Dedifferentiated amniotic fluid mesenchymal stem cell (primary cell): ENCODE results near the gene ZNF619.

Experiments
- DNase-seq: peaks from one replicate; pipeline ENCODE4 v3.0.0-alpha.2; 2016; ENCODE audit errors: extremely low spot score

Gene ZNF619

DNA sequence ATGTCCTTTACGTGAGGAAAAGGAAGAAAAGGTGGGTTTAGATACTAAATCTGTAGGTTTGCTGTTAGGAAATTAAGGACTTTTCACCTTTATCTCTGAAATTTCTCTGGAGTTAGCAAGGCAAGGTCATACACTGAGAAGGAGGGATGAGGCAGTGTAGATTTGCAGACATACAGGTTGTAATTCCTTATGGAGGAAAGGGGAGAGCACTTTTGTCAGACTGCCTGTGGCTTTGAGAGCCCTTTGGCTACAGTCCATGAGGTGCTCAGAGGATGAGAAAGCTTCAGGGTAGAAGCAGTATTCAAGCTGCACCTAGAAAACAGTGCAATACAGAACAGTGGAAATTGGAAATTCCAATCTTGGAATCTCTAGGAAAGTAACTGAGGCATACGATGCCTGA is 11.5 kb upstream of the ZNF619 start:
- no peak for DNase-seq

DNA sequence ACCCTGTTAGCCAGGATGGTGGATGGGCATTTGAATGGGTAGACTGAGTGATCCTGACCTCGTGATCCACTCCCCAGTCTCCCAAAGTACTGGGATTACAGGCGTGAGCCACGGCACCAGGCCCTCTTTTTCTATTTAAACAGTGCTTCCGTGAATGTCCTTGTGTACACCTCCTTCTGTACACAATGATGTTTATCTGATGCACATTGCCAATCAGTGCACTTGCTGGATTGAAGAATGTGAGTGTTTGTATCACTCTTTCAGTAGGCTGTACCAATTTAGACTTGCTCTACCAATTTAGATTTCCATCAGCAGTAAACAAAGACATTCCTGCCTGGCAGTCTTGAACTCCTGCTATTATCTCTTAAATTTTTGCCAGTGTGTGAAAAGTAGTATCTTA is 8.9 kb upstream of the ZNF619 start:
- no peak for DNase-seq

DNA sequence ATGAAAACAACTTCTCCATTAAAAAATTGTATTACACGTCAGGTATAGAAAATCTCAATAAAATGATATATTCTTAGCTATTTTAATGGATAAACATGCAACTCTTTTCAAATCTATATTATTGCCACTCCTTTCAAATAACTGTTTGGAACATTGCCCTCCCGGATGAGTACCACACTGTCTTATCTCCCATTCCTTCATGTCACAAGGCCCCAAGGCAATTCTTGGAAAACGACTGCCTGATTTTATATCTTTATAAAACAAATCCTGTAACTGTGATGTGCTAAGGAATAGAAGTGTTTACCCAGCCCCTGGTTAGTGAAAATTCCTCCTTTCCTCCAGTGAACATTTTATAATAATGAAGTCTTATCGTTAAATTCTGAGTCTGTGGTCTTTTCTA is 6.2 kb upstream of the ZNF619 start:
- DNase-seq = no peak

DNA sequence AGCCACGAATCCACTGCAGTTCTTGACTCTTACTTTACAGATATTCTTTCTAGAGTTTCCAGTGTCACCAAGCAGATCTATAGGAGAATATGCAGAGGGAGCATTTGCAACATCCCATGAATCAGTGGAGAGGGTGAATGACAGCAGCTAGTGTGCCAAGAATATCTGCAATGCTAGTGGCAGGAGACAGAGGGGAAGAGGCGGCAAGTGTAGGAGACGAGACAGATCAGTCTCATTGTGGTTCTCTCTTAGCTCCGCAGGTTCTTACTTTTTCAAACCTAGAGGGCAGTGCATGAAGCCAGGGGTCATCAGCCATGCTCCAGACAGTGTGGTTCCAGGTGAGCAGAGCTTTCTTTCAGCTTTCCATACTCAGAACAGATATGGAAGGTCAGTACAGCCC is 744 bp downstream of the ZNF619 start:
- DNase-seq = no peak

DNA sequence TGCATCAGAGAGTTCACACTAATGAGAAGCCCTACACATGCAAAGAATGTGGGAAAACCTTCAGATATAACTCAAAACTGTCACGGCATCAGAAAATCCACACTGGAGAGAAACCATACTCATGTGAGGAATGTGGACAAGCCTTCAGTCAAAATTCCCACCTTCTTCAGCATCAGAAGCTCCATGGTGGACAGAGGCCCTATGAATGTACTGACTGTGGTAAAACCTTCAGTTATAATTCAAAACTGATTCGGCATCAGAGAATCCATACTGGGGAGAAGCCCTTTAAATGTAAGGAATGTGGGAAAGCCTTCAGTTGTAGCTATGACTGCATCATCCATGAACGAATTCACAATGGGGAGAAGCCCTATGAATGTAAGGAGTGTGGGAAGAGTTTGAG is 10.2 kb downstream of the ZNF619 start:
- DNase-seq = peak; percentile 14

DNA sequence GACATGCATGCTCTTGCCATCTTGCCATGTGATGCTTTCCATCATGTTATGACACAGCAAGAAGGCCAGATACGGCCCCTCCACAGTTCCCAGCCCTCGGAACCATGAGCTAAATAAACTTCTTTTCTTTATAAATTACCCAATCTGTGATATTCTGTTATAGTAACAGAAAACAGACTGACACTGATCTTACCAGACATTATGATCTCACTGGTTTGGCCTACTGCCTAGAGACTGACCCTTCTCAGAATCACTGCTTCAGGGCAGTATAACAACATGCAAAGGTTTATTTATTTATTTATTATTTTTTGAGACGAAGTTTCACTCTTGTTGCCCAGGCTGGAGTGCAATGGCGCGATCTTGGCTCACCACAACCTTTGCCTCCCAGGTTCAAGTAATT is 14.0 kb downstream of the ZNF619 start:
- DNase-seq = peak; percentile 14

DNA sequence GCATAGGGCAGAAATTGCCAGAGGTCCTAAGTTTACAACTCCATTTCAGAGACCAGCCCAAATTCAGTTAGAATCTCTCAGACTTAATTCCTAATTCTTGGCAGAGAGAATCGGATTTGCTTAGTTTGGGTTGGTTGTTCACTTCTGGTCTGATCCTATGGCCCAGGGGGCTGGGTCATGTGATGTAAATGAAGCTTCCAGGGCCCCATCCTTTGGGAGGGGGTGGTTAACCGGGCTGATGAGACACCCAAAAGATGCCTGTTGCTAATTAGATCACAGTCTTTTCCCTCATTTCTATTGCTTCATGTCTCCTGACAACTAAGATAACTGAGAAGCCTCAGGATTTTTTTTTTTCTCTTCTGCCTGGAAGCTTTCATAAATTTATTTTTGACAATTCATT is 17.8 kb downstream of the ZNF619 start:
- peak; percentile 7 for DNase-seq

DNA sequence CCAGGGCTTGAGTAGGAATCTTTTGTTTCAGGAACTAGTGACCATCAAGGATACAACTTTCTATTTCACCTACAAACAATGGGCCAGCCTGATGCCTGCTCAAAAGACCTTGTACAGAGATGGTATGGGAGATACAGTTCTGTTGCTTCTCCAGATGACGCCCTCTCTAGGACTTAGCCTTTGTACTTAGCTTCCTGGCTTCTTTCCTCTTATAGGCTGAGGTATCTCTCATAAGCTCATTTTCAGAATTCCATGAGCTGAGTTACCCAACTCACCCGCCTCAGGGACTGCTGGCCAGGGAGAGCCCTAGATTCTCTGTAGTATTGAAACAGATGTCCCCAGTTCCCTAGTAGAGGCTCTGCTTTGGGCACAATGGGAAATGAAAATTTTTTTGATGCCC is 20.4 kb downstream of the ZNF619 start:
- peak; percentile 10 for DNase-seq

DNA sequence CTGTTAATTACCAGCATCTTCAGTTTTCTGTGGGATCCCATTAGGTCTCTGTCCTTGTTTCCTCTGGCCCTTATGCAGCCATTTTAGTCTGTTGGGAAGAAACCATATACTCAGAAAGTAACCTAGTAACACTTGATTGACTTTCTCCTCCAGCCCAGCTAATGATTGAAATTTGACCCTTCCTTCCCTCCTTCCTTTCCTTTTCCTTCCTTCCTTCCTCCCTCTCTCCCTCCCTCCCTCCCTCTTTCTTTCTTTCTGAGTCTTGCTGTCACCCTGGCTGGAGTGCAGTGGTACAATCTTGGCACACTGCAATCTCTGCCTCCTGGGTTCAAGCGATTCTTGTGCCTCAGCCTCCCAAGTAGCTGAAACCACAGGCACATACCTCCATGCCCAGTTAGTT is 23.0 kb downstream of the ZNF619 start:
- DNase-seq = no peak

DNA sequence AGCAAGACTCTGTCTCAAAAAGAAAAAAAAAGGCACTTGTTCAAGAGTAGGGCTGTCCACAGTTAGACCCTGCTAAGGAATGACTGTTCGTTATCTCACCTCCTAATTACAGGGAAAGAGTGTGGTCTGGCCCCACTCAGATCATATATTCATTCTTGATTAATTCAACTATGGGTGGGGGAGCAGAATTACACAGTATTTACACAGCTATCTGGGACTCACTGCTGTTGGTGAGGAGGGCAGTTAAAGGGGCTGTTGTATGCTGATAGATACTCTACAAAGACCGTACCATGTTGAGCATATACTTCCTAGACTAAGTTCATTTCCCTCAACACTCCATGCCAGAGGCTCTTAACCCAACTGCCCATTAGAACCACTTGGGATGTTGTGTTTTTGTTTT is 25.1 kb downstream of the ZNF619 start:
- no peak for DNase-seq

DNA sequence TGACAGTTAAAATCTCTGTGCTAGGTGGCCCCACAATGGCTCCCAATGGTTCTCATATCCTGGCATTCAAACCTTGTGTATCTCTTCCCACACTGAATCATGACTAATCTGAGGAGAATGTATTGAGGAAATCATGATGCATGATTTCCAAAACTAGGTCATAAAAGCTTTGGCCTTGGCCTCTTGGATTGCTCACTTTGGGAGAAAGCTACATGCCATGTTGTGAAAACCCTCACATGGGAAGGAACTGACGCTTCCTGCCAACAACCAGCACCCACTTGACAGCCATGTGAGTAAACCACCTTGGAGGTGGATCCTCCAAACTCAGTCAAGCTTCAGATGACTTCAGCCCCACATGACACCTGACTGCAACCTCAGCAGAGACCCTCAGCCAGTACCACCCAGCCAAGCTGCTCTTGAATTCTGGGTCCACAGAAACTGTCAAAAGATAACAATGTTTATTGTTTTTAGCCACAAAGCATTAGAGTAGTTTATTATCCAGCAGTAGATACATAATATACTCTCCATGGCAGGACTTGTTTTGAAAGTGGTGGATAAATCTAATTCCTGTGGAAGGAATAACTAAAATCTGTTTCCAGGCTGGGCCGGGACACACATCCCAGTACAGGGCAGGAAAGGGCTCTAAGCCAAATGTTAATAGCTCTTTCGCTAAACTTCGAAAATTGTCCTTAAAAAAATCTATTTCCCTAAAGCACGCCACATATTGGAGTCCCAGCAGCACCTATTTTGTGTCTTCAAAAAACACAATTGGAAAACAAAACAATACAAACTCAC is 27.9 kb downstream of the ZNF619 start:
- DNase-seq = peak; percentile 66

DNA sequence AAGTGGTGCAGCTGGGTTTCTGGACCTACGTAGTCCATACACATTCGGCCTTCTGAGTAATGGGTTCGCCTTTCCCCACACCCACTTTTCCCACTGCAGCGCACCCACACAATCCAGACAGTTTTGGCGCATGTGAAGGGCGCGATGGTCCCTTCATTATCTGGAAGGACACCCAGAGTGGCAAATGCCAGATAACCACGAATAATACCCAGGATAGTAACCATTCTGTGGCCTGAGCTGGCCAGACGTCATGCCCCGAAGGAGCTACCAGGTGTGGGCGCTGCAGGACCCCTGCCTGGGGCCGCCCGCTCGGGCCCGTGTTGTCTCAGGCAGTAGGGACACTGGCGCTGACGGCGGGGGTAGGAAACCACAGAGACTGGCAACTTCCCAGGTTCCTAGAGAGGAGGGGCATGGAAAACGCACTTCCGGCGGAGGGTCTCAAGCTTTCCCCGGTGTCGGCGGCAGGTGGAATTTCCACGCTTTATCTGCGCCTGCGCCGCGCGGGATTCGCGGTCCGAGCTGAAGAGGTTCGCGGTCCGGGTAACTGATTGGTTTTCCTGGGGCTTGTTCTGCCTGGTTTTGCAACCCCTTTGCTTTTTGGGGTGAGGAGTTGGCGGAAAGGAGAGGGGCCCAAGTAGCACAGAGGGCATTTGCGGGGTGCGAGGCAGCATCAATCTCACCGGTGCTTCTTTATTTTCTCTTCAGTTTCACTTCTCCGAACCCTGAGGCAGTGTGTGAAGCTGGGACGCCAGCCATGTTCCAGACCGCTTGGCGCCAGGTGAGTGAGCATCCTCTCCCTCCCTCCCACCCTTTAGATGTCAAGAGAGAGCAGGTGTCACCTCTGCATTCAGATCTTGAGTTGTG is 28.9 kb downstream of the ZNF619 start, which contains the start of gene ZNF620:
TSS of gene ZNF620 (plus strand) at position 441 of the 864 bp plus-strand sequence. CDS start at position 755, 314 bp downstream.
- DNase-seq = no peak

DNA sequence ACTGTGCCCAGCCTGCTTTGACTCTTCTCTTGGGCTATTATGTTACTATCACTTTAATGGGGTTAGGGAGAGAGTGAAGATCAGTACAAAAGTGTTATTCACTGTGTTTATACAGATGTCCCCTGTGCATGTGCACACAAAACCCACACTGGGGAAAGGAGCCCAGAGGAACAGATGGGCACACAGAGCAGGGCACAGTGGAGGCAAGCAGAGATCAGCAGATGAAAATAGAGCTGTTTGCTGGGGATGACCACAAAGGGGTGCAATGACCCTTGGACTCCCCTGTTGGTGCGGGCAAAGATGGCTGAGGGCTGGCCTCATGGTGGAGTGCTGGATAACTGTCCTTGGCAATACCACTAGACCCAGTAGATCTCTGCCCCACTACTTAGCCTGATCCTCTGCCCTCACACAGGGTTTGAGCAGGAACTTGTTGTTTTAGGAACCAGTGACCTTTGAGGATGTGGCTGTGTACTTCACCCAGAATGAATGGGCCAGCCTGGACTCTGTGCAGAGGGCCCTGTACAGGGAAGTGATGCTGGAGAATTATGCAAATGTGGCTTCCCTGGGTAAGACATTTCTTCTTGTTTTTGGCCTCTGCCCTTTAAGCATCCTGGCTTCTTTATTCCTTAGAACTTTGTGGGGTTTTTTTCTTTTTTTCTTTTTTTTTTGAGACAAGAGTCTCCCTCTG is 34.3 kb downstream of the ZNF619 start:
- DNase-seq = no peak

DNA sequence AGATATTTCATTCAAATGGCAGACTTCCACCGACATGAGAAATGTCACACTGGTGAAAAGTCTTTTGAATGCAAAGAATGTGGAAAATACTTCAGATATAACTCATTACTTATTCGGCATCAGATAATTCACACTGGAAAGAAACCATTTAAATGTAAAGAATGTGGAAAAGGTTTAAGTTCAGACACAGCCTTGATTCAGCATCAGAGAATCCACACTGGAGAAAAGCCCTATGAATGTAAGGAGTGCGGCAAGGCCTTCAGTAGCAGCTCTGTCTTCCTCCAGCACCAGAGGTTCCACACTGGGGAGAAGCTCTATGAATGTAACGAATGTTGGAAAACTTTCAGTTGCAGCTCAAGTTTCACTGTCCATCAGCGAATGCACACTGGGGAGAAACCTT is 39.3 kb downstream of the ZNF619 start:
- DNase-seq = peak; percentile 30

DNA sequence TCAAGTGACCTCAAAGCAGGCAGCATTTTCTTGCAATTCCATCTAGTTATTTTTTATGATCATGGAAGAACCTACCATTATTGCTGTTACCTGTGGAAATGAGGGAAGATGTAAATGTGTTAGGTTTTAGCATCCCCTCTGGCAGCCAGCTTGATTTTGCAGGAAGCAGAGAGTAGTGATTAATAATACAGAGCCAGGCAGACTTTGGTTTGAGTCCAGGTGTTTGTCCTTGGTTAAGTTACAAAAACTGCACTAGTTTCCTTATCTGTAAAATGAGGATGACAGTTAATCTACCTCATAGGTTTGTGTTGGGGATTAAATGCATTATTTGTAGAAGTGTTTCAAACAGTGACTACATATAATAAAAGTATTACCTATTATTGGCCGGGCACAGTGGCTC is 41.1 kb downstream of the ZNF619 start:
- no peak for DNase-seq

DNA sequence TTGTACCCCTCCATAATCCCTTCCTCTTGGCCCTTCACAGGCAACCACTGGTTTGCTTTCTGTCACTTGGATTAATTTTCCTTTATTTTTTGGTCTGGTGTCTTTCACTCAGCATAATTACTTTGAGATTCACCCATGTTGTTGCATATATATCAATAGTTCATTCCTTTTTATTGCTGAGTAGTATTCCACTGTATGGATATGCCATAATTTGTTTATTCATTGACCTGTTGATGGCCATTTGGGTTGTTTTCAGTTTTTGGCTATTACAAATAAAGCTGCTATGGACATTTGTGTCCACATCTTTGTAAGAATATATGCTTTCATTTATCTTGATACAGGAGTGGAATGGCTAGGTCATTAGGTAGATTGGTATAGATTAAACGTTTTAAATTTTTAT is 41.9 kb downstream of the ZNF619 start:
- no peak for DNase-seq

DNA sequence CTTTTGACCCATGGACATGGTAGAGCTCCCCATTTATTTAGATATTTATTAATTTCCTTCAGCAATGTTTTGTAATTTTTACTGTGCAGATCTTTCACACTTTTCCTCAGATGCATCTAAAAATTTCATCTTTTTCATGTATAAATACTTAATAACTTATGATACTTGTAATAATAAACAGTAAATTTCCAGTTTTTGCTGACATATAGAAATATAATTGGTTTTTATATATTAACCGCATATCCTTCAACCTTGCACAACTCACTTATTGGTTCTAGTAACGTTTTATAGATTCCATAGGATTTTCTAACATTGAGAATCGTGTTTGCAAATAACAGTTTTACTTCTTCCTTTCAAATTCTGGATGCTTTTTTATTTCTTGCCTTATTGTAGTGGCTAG is 44.3 kb downstream of the ZNF619 start:
- no peak for DNase-seq

DNA sequence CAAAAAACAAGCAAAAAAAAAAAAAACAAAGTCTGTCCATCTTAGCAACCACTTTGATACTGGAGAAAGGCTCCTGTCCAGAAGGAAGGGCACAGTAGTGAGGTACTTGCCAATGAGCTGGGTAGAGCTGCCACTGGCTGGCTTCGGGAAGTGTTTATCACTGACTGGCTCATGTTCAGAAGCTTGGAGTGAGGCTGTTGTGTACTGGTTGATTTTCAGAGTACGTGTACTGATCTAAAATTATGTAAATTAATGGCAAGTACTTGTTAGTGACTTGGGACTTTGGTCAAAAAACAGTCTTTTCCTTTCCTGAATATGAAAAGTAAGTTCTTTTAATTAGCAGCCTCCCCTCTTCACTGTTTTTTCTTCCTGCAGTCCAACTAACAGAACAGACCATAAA is 46.9 kb downstream of the ZNF619 start:
- no peak for DNase-seq

DNA sequence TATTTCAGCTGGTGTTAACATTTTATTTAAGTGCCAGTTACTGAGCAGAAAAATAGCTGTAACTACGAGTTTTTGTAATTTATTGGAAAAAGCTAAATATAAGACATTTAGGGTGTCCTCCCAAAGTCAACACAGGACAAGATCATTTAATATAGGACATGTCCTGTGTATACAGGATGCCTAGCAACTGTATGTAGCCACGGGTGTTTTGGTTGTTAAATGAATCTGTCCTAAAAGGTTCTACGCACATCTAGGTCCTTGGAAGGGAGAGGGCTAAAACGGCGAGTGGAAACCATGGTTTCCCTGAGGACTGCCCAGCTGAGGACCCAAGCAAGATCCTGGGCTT is 47.3 kb downstream of the ZNF619 start:
- no peak for DNase-seq

DNA sequence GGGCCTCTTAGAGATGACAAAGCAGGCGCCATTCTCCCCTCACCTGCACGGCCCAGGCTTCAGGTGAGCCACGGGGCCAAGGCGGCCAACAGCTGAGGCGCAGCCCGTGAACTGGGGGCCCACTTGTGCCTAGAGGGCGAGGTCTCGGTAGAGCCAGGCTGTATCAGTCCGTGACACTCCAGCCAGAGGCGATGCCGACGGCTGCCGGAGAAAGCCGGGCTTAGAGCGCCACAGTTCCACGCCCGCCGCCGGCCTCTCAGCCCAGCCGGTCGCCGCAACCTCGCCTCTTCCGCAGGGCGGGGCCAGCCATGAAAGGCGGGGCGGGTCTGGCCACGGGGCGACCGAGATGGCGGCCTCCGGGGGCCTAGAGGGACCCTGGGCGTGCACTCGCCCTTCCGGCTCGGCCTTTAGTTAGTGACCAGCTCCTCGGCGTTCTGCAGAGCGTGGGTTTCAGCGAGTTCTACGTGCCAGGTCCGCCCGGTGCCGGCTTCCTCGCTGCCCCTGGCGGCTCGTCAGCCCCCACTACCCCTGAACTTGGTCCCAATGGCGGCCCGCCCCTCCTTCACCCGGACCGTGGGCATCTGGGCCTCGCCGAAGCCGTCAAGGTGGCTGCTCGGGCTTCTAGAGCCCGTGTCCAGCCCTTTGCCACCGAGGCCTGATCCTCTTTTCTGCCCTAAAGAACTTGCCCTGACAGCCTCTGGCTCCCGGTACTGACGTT is 47.8 kb downstream of the ZNF619 start, which contains the start of gene ZNF621:
TSS of gene ZNF621 (plus strand) at position 393 of the 718 bp plus-strand sequence. CDS start 881 bp downstream, outside the sequence.
- DNase-seq = peak; percentile 52

DNA sequence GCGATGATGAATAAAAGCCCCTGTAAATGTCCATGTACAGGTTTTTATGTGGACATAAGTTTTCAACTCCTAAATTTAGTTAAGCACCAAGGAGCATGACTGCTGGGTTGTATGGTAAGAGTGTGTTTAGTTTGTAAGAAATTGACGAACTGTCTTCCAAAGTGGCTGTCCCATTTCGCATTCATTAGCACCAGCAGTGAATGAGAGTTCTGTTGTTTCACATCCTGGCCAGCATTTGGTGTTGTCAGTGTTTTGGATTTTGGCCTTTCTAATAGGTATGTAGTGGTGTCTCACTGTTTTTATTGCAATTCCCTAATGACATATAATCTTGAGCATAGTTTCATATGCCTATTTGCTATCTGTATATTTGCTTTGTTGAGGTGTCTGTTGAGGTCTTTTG is 51.5 kb downstream of the ZNF619 start:
- no peak for DNase-seq

DNA sequence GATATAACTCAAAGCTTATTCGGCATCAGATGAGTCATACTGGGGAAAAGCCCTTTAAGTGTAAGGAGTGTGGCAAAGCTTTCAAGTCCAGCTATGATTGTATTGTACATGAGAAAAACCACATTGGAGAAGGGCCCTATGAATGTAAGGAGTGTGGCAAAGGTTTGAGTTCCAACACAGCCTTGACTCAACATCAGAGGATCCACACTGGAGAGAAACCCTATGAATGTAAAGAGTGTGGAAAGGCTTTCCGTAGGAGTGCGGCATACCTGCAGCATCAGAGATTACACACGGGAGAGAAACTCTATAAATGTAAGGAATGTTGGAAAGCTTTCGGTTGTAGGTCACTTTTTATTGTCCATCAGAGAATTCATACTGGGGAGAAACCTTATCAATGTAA is 55.3 kb downstream of the ZNF619 start:
- no peak for DNase-seq
